SK-N-SH (cell line): ENCODE results near the gene MRPL10.

Experiments used
- EZH2phosphoT487 ChIP-seq: fragments of 200-600 bp; sonication (generic); IDR thresholded peaks from 2 replicates; pipeline ENCODE4 v1.6.1; 2017; ENCODE audit warnings: low read depth, mixed run types, mild to moderate bottlenecking, antibody characterized with exemption, moderate library complexity, borderline replicate concordance
- POLR2AphosphoS5 ChIP-seq: IDR thresholded peaks from 2 replicates; pipeline ENCODE4 v1.6.1; 2012; ENCODE audit warnings: low read depth, low read length
- RCOR1 ChIP-seq: fragments of 150-350 bp; IDR thresholded peaks from 2 replicates; pipeline ENCODE4 v1.6.1; 2017; ENCODE audit warnings: antibody characterized with exemption, low read length
- RXRA ChIP-seq: IDR thresholded peaks from 2 replicates; pipeline ENCODE4 v1.4.0; 2012; ENCODE audit warnings: low read depth, mild to moderate bottlenecking, borderline replicate concordance
- TAF1 ChIP-seq: IDR thresholded peaks from 2 replicates; pipeline ENCODE4 v1.6.1; 2012; ENCODE audit warnings: low read depth, mild to moderate bottlenecking, low read length, moderate library complexity, borderline replicate concordance
- TF ChIP-seq, protein P1 (sequence below): fragments of 200-600 bp; sonication (generic); IDR thresholded peaks from 2 replicates; pipeline ENCODE4 v1.6.1; 2017; ENCODE audit warnings: antibody characterized with exemption, mild to moderate bottlenecking, moderate library complexity
- TF ChIP-seq, protein P2 (sequence below): IDR thresholded peaks from 2 replicates; pipeline ENCODE4; 2012

DNA sequence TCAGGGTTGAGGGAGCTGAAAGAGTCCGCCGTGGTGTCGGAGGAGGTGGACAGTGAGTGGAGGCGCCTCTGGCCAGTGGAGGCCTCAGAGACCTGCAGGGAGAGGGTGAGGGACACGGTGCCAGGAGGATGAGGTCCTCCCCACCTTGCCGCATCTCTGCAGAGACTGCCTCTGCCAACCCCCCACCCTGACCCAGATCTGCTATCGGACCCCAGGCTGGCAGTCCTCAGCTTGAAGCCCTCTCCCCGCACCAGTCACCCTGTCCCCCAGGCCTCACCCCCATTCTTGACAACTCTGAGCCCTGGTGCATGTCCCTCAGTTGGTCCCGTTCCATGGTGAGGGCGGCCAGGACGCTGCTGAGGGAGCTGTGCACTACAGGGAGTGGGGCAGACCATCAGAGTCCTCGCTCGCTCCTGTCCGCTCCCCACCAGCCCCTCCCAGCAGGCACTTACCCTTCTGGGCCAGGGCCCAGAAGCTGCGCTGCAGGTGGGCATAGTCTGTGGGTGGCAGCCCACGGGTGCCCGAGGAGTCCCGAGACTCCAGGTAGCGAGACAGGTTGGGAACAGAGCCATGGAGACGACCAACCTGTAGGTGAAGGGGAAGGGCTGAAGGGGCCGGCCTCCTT is 15.1 kb downstream of the MRPL10 start:
- TF ChIP-seq TAF1 (no peak), RXRA (no peak), POLR2AphosphoS5 (no peak), RCOR1 (no peak), EZH2phosphoT487 (no peak)
- TF ChIP-seq, protein P1, sequence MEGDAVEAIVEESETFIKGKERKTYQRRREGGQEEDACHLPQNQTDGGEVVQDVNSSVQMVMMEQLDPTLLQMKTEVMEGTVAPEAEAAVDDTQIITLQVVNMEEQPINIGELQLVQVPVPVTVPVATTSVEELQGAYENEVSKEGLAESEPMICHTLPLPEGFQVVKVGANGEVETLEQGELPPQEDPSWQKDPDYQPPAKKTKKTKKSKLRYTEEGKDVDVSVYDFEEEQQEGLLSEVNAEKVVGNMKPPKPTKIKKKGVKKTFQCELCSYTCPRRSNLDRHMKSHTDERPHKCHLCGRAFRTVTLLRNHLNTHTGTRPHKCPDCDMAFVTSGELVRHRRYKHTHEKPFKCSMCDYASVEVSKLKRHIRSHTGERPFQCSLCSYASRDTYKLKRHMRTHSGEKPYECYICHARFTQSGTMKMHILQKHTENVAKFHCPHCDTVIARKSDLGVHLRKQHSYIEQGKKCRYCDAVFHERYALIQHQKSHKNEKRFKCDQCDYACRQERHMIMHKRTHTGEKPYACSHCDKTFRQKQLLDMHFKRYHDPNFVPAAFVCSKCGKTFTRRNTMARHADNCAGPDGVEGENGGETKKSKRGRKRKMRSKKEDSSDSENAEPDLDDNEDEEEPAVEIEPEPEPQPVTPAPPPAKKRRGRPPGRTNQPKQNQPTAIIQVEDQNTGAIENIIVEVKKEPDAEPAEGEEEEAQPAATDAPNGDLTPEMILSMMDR: no peak
- TF ChIP-seq, protein P2, sequence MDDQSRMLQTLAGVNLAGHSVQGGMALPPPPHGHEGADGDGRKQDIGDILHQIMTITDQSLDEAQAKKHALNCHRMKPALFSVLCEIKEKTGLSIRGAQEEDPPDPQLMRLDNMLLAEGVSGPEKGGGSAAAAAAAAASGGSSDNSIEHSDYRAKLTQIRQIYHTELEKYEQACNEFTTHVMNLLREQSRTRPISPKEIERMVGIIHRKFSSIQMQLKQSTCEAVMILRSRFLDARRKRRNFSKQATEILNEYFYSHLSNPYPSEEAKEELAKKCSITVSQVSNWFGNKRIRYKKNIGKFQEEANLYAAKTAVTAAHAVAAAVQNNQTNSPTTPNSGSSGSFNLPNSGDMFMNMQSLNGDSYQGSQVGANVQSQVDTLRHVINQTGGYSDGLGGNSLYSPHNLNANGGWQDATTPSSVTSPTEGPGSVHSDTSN: no peak
